DND-41 (cell line): Measurements from ENCODE around the gene NFATC2.

Experiments used
- ATAC-seq: fragments of 200-7000 bp; cut with Tn5 transposase; 3 replicates; pipeline ENCODE4 v1.9.1; 2021; ENCODE audit warnings: low read depth; ENCODE audit not compliant: insufficient read depth
- DNase-seq: peaks from one replicate; pipeline ENCODE4 v3.0.0-alpha.2; 2020
- H2AFZ ChIP-seq: 2 replicates; pipeline ENCODE4 v1.6.0; 2012; ENCODE audit warnings: low read depth, low read length
- H3K27ac ChIP-seq: 2 replicates; pipeline ENCODE4 v1.5.1; 2012; ENCODE audit warnings: low read length, inconsistent platforms
- H3K27me3 ChIP-seq: fragments of 200-600 bp; sonication (generic); 2 replicates; pipeline ENCODE4 v1.6.0; 2012; ENCODE audit warnings: low read length, mild to moderate bottlenecking, inconsistent platforms; ENCODE audit not compliant: insufficient read depth, poor library complexity
- H3K36me3 ChIP-seq: 2 replicates; pipeline ENCODE4 v1.5.1; 2012; ENCODE audit warnings: low read length, inconsistent platforms; ENCODE audit not compliant: insufficient read depth
- H3K4me1 ChIP-seq: 2 replicates; pipeline ENCODE4 v1.5.1; 2012; ENCODE audit warnings: mild to moderate bottlenecking, low read length; ENCODE audit not compliant: insufficient read depth
- H3K4me2 ChIP-seq: 2 replicates; pipeline ENCODE4 v1.6.0; 2012; ENCODE audit warnings: mild to moderate bottlenecking, moderate library complexity, low read length, inconsistent platforms; ENCODE audit not compliant: insufficient read depth
- H3K4me3 ChIP-seq, 2 experiments: fragments of 200-600 bp in 1 of 2; shearing (Covaris generic) in 1 of 2; 2 replicates each; pipeline ENCODE4 v1.5.1; 2012 to 2016; ENCODE audit warnings: inconsistent platforms in 2 of 2, low read length in 2 of 2, mild to moderate bottlenecking in 2 of 2, low read depth in 1 of 2, moderate library complexity in 1 of 2
- H3K79me2 ChIP-seq: 2 replicates; pipeline ENCODE4 v1.6.0; 2012; ENCODE audit warnings: low read length, inconsistent platforms; ENCODE audit not compliant: insufficient read depth
- H3K9ac ChIP-seq: 2 replicates; pipeline ENCODE4 v1.6.0; 2012; ENCODE audit warnings: low read depth, mild to moderate bottlenecking, inconsistent platforms, low read length, moderate library complexity
- H3K9me3 ChIP-seq: 2 replicates; pipeline ENCODE4 v1.5.1; 2012; ENCODE audit warnings: low read length, moderate library complexity, mild to moderate bottlenecking, inconsistent platforms; ENCODE audit not compliant: insufficient read depth, severe bottlenecking
- H4K20me1 ChIP-seq: 2 replicates; pipeline ENCODE4 v1.6.0; 2012; ENCODE audit warnings: low read length; ENCODE audit not compliant: insufficient read depth
- EZH2 ChIP-seq: IDR thresholded peaks from 3 replicates; pipeline ENCODE4 v1.6.1; 2012; ENCODE audit warnings: borderline replicate concordance, low read depth, mild to moderate bottlenecking, moderate library complexity, low read length, inconsistent platforms; ENCODE audit not compliant: severe bottlenecking
- TF ChIP-seq, protein P1 (sequence below): IDR thresholded peaks from 2 replicates; pipeline ENCODE4 v1.5.1; 2012; ENCODE audit warnings: borderline replicate concordance, low read length, moderate library complexity, mild to moderate bottlenecking; ENCODE audit not compliant: poor library complexity, severe bottlenecking; ENCODE audit errors: extremely low read depth

Gene NFATC2

DNA sequence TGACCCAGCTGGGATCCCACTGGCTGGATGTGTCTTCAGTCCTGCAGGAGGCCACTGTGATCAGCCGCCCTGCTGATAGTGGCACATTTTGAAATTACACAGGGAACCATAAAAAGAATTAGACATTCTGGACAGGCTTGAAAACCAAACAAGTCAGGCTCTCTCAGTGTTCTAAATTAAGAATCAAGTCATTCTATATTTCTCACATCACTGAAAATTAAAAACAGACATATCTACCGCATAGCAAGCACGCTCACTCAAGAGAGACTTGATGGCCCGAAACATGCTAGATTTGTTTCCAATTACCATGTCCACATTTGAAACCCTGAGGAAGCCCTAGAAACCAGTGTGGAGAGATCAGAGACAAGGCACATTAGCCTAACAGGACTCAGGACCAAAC, 57.7 kb downstream of the NFATC2 start:
- H3K27ac ChIP-seq: no peak overlapping the region
- no peaks in the 10 kb centered on the region for H3K9me3 ChIP-seq
- no peaks in the 10 kb centered on the region for H3K79me2 ChIP-seq
- no peak overlapping the region for H3K4me2 ChIP-seq
- DNase-seq (no peak), ATAC-seq (no peak)
- no peaks in the 10 kb centered on the region for H3K4me1 ChIP-seq
- no peak overlapping the region for H3K9ac ChIP-seq
- H4K20me1 ChIP-seq: no peaks in the 10 kb centered on the region
- H3K36me3 ChIP-seq: no peaks in the 10 kb centered on the region
- no peak overlapping the region for H3K4me3 ChIP-seq
- TF ChIP-seq EZH2: no peak
- TF ChIP-seq, protein P1, sequence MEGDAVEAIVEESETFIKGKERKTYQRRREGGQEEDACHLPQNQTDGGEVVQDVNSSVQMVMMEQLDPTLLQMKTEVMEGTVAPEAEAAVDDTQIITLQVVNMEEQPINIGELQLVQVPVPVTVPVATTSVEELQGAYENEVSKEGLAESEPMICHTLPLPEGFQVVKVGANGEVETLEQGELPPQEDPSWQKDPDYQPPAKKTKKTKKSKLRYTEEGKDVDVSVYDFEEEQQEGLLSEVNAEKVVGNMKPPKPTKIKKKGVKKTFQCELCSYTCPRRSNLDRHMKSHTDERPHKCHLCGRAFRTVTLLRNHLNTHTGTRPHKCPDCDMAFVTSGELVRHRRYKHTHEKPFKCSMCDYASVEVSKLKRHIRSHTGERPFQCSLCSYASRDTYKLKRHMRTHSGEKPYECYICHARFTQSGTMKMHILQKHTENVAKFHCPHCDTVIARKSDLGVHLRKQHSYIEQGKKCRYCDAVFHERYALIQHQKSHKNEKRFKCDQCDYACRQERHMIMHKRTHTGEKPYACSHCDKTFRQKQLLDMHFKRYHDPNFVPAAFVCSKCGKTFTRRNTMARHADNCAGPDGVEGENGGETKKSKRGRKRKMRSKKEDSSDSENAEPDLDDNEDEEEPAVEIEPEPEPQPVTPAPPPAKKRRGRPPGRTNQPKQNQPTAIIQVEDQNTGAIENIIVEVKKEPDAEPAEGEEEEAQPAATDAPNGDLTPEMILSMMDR: no peak
- H3K27me3 ChIP-seq: peaks cover 4% of the 10 kb centered on the region
- H2AFZ ChIP-seq: no peak overlapping the region

DNA sequence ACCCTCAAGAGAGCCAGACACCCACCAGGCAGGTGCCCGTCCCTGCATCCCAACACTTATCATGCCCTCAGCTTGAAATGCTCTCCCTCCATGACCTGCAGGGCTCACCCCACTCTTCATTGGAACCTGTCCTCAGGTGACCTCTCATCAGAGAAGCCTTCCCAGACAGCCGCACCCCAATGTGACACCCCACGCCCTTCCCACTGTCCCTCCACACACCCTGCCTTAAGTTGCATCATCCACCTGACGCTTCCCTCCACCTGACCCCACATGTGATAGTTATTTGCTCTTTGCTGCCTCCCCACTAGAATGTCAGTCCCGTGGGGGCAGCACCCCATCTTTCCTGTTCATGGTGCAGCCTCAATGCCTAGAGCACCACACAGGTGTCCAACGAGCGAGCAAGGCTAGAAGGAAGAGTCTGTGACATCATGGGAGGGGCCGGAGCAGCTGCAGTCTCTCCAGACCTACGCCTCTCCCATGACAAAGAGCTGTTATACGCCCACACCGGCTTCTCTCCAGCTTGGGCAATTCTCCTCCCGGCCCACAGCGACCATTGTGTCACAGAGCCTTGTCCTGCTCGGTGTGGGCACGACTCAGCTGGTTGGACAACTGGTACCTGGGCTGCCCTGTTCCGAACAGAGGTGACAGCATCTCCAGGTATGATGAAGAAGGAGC, 58.2 kb downstream of the NFATC2 start:
- Histone ChIP-seq H4K20me1 (no peaks in the 10 kb centered on the region), H3K4me2 (no peak overlapping the region), H3K4me1 (no peaks in the 10 kb centered on the region)

DNA sequence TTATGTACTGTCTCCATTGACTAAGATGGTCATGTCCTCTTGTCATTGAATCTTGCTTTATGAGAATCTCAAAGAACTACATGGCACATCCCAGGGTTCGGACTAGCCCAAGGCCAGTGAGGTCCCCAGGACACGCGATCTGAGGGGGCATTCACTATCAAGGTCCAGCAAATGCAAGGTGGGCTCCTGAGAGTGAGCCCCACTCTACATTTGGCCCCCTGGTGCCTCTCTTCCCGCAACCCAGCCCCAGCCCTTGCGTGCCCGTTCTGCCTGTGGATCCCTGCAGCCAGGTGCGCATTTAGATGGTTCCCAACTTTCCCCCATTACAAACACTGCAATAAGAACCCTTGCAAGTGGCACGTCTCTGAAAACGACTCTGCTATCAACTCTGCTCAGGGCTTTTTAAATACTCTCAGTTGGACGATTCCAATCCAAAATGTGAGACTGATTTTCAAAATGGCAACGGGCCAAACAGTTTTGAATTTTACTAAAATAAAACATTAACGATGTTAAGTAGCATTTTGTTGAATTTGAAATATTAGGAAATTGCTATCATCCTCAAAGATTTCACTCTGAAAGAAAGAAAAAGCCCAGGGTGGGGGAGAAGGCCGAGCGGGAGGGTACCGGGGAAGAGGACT, 59.6 kb downstream of the NFATC2 start:
- no peak for ATAC-seq
- no peaks in the 10 kb centered on the region for H3K36me3 ChIP-seq
- no peaks in the 10 kb centered on the region for H3K9me3 ChIP-seq
- H3K79me2 ChIP-seq: no peaks in the 10 kb centered on the region
- no peak for DNase-seq
- no peaks in the 10 kb centered on the region for H4K20me1 ChIP-seq
- H3K27ac ChIP-seq: no peak overlapping the region
- H3K27me3 ChIP-seq: peaks cover 4% of the 10 kb centered on the region
- no peak overlapping the region for H3K9ac ChIP-seq
- no peak overlapping the region for H3K4me3 ChIP-seq
- H2AFZ ChIP-seq: no peak overlapping the region
- H3K4me2 ChIP-seq: no peak overlapping the region
- H3K4me1 ChIP-seq: no peaks in the 10 kb centered on the region
- TF ChIP-seq EZH2: no peak
- TF ChIP-seq, protein P1: no peak

More for the DNA sequence above, 58.2 kb downstream of the NFATC2 start:
- no peaks in the 10 kb centered on the region for H3K36me3 ChIP-seq
- DNase-seq (no peak), ATAC-seq (no peak)
- no peak for TF ChIP-seq EZH2
- TF ChIP-seq, protein P1: no peak
- no peak overlapping the region for H2AFZ ChIP-seq
- peaks cover 4% of the 10 kb centered on the region for H3K27me3 ChIP-seq
- no peak overlapping the region for H3K4me3 ChIP-seq
- H3K27ac ChIP-seq: no peak overlapping the region
- H3K9ac ChIP-seq: no peak overlapping the region
- H3K79me2 ChIP-seq: no peaks in the 10 kb centered on the region
- H3K9me3 ChIP-seq: no peaks in the 10 kb centered on the region
